H1 (cell line): ENCODE measurements around the gene CD69. TPM values are rescaled to one million over a fixed set of nuclear protein-coding genes. Genes with fewer than 3 reads are reported as not detected.
"Not testable (repeated sequence)": the region's sequence is repeated elsewhere in the genome, so short reads cannot be mapped to it uniquely, and the experiment has no call there.

Source experiments
- CTCF ChIA-PET: fragments of 300-600 bp; sonication (Branson Sonifier 250); formaldehyde crosslinking; loops from one replicate; lab custom pipeline; 2021; ENCODE audit not compliant: partially characterized antibody; lab: Charles Lee
- POLR2A ChIA-PET: fragments of 300-600 bp; sonication (Branson Sonifier 250); formaldehyde crosslinking; loops from one replicate; lab custom pipeline; 2021; ENCODE audit warnings: inconsistent platforms; ENCODE audit not compliant: partially characterized antibody; lab: Charles Lee
- DNase-seq, 2 experiments: peaks; one replicate each; pipeline versions ENCODE4 v3.0.0 to v3.0.0-alpha.2; 2010 to 2022; ENCODE audit warnings: low spot score in 2 of 2, low read depth in 1 of 2, mixed read lengths in 1 of 2
- FAIRE-seq: peaks from 2 replicates; lab custom pipeline; 2011; peaks lifted over from hg19 to GRCh38; lab: Jason Lieb, UNC
- H2AFZ ChIP-seq: 2 replicates; pipeline ENCODE4 v1.8.1; 2012; ENCODE audit warnings: low read length, inconsistent platforms
- H2AK5ac ChIP-seq: 2 replicates; pipeline ENCODE4 v1.6.1; 2013; ENCODE audit warnings: low read depth, low read length
- H2BK120ac ChIP-seq: replicated peaks from 2 replicates; pipeline ENCODE3; 2013; ENCODE audit warnings: low read depth, low read length, inconsistent platforms
- H2BK12ac ChIP-seq: 2 replicates; pipeline ENCODE4 v1.6.1; 2013; ENCODE audit warnings: low read depth, low read length
- H2BK15ac ChIP-seq: 2 replicates; pipeline ENCODE4 v1.6.1; 2013; ENCODE audit warnings: low read length
- H2BK20ac ChIP-seq: 2 replicates; pipeline ENCODE4 v1.6.1; 2013; ENCODE audit warnings: low read length
- H2BK5ac ChIP-seq: 2 replicates; pipeline ENCODE4 v1.6.1; 2013; ENCODE audit warnings: low read depth, low read length
- H3K14ac ChIP-seq: 2 replicates; pipeline ENCODE4 v1.6.1; 2013; ENCODE audit warnings: inconsistent platforms; ENCODE audit not compliant: insufficient read length
- H3K18ac ChIP-seq: 2 replicates; pipeline ENCODE4 v1.6.1; 2013; ENCODE audit warnings: low read length; ENCODE audit errors: extremely low read depth
- H3K23ac ChIP-seq: 2 replicates; pipeline ENCODE4 v1.6.1; 2013; ENCODE audit warnings: inconsistent platforms; ENCODE audit not compliant: insufficient read length
- H3K23me2 ChIP-seq: 2 replicates; pipeline ENCODE4 v1.6.1; 2013; ENCODE audit warnings: low read depth, low read length
- H3K27ac ChIP-seq: 2 replicates; pipeline ENCODE4 v1.6.1; 2011; ENCODE audit warnings: low read depth, low read length, inconsistent platforms
- H3K27me3 ChIP-seq, 4 experiments: replicated peaks in 1 of 4; 1 replicate in 1 of 4; 2 replicates in 3 of 4; pipeline versions ENCODE4 v1.6.1 to v1.8.1; 2011 to 2013; ENCODE audit warnings: low read length in 3 of 4, mild to moderate bottlenecking in 3 of 4, inconsistent platforms in 2 of 4, mixed read lengths in 2 of 4, moderate library complexity in 1 of 4; ENCODE audit not compliant: control insufficient read depth in 3 of 4, insufficient read depth in 3 of 4; ENCODE audit errors: extremely low read depth in 1 of 4
- H3K36me3 ChIP-seq, 4 experiments: 2 replicates each; pipeline versions ENCODE4 v1.6.1 to v1.8.1; 2011 to 2013; ENCODE audit warnings: mild to moderate bottlenecking in 4 of 4, low read length in 3 of 4, moderate library complexity in 2 of 4, control low read depth in 1 of 4, inconsistent platforms in 1 of 4; ENCODE audit not compliant: insufficient read depth in 4 of 4, control insufficient read depth in 2 of 4
- H3K4ac ChIP-seq: replicated peaks from 2 replicates; pipeline ENCODE3; 2013; ENCODE audit warnings: low read length, low read depth, mixed read lengths, inconsistent platforms; ENCODE audit not compliant: insufficient read length
- H3K4me1 ChIP-seq, 4 experiments: replicated peaks in 1 of 4; 1 replicate in 1 of 4; 2 replicates in 3 of 4; pipeline versions ENCODE4 v1.6.1 to v1.8.1; 2011 to 2013; ENCODE audit warnings: low read length in 3 of 4, inconsistent platforms in 2 of 4, mixed read lengths in 1 of 4; ENCODE audit not compliant: insufficient read depth in 4 of 4, control insufficient read depth in 3 of 4
- H3K4me2 ChIP-seq, 2 experiments: 2 replicates each; pipeline versions ENCODE4 v1.6.1 to v1.8.1; 2011 to 2013; ENCODE audit warnings: low read depth in 2 of 2, low read length in 2 of 2, control low read depth in 1 of 2, inconsistent platforms in 1 of 2, mild to moderate bottlenecking in 1 of 2; ENCODE audit not compliant: insufficient read depth in 1 of 2
- H3K4me3 ChIP-seq, 4 experiments: fragments of 200-600, 300-600 bp in 1 of 4; sonication (generic), shearing (Covaris generic), sonication (Bioruptor Twin) in 1 of 4; 2 replicates each; pipeline versions ENCODE4 v1.5.1 to v1.8.1; 2011 to 2016; ENCODE audit warnings: low read length in 4 of 4, low read depth in 3 of 4, control low read depth in 2 of 4, inconsistent platforms in 2 of 4, mild to moderate bottlenecking in 2 of 4, mixed read lengths in 1 of 4, moderate library complexity in 1 of 4; ENCODE audit not compliant: insufficient read depth in 2 of 4; ENCODE audit errors: extremely low read depth in 1 of 4
- H3K56ac ChIP-seq: replicated peaks from 2 replicates; pipeline ENCODE3; 2013; ENCODE audit warnings: low read depth, mild to moderate bottlenecking, mixed read lengths, low read length, inconsistent platforms; ENCODE audit not compliant: insufficient read length
- H3K79me1 ChIP-seq: 2 replicates; pipeline ENCODE4 v1.6.1; 2013; ENCODE audit warnings: low read depth, low read length, control low read depth
- H3K79me2 ChIP-seq, 2 experiments: 2 replicates each; pipeline versions ENCODE4 v1.6.1 to v1.8.1; 2012 to 2013; ENCODE audit warnings: low read length in 2 of 2, mild to moderate bottlenecking in 2 of 2, inconsistent platforms in 1 of 2; ENCODE audit not compliant: insufficient read depth in 2 of 2, control insufficient read depth in 1 of 2
- H3K9ac ChIP-seq, 4 experiments: replicated peaks in 1 of 4; 1 replicate in 1 of 4; 2 replicates in 3 of 4; pipeline versions ENCODE4 v1.6.1 to v1.8.1; 2011 to 2013; ENCODE audit warnings: low read depth in 3 of 4, low read length in 3 of 4, control low read depth in 2 of 4, mild to moderate bottlenecking in 2 of 4, moderate library complexity in 2 of 4, inconsistent platforms in 1 of 4; ENCODE audit errors: extremely low read depth in 1 of 4
- H3K9me3 ChIP-seq, 2 experiments: 2 replicates each; pipeline versions ENCODE4 v1.6.1 to v1.8.1; 2012 to 2013; ENCODE audit warnings: mild to moderate bottlenecking in 2 of 2, moderate library complexity in 2 of 2, control low read depth in 1 of 2, inconsistent platforms in 1 of 2, low read depth in 1 of 2, low read length in 1 of 2, mixed read lengths in 1 of 2; ENCODE audit not compliant: insufficient read depth in 2 of 2
- H4K20me1 ChIP-seq, 2 experiments: replicated peaks in 1 of 2; 2 replicates each; pipeline versions ENCODE3 to v1.8.1; 2011 to 2013; ENCODE audit warnings: inconsistent platforms in 2 of 2, low read length in 2 of 2, mild to moderate bottlenecking in 1 of 2; ENCODE audit not compliant: insufficient read depth in 2 of 2, control insufficient read depth in 1 of 2
- H4K5ac ChIP-seq: 2 replicates; pipeline ENCODE4 v1.6.1; 2013; ENCODE audit warnings: low read length, low read depth, mixed read lengths, inconsistent platforms; ENCODE audit not compliant: insufficient read length
- H4K8ac ChIP-seq: 2 replicates; pipeline ENCODE4 v1.8.0; 2013; ENCODE audit warnings: mild to moderate bottlenecking, moderate library complexity, low read length, inconsistent platforms; ENCODE audit not compliant: insufficient read depth; ENCODE audit errors: extremely low read depth
- H4K91ac ChIP-seq: replicated peaks from 2 replicates; pipeline ENCODE3; 2013; ENCODE audit warnings: low read length, mixed read lengths, inconsistent platforms; ENCODE audit not compliant: insufficient read length
- WGBS, 2 experiments: shearing (Covaris generic) in 1 of 2; methylation state at CpG; one replicate each; pipeline versions ENCODE4 v1.1.6 to v1.1.7; 2013 to 2015; ENCODE audit warnings: low lambda C conversion rate in 2 of 2, mixed read lengths in 2 of 2, inconsistent platforms in 1 of 2, low coverage in 1 of 2, missing lambda C conversion rate in 1 of 2; ENCODE audit not compliant: insufficient replicate concordance in 2 of 2, insufficient coverage in 1 of 2, insufficient read length in 1 of 2; ENCODE audit errors: extremely low coverage in 1 of 2, missing lambda C conversion rate in 1 of 2; 5-methylcytosine and 5-hydroxymethylcytosine counted together
- polyA plus RNA-seq, 7 experiments: library from polyadenylated mRNA; depleted of rRNA in 3 of 7; stranded (reverse) in 5 of 7; unstranded in 2 of 7; fragments of >200 nt in 5 of 7; fragments of 200-250 nt in 2 of 7; gene quantifications; 1 replicate in 5 of 7; 2 replicates in 1 of 7; 4 replicates in 1 of 7; pipeline versions ENCODE4 v1.2.1 to v1.2.3, GENCODE V29; 2011 to 2013; ENCODE audit warnings: missing spikeins in 2 of 7, mixed read lengths in 2 of 7
- total RNA-seq: library from RNA; stranded (reverse); fragmentation: NEBNext Ultra II Directional; extraction: Animal tissue kit (Norgen Biotek cat#: 25700); gene quantifications from 2 replicates; pipeline ENCODE4 v1.2.1, GENCODE V29; 2021

CD69 gene
- total and polyA plus RNA-seq, 2 of the 8 experiments (the other 6 are each of a cell fraction or from before 2014, with no cell fraction given) = not detected

GRCh38 chr12:9713032-9713558, 47.6 kb downstream of the CD69 start:
- H2BK15ac ChIP-seq, H3K56ac ChIP-seq, H2AK5ac ChIP-seq, CTCF ChIA-PET, H3K79me1 ChIP-seq, H3K23me2 ChIP-seq, H3K4me1 ChIP-seq, H3K27ac ChIP-seq, H3K4ac ChIP-seq, FAIRE-seq, H3K9ac ChIP-seq, H4K20me1 ChIP-seq, H3K9me3 ChIP-seq, H3K23ac ChIP-seq, DNase-seq, H3K14ac ChIP-seq, H4K91ac ChIP-seq, H3K4me3 ChIP-seq, H3K27me3 ChIP-seq, H3K79me2 ChIP-seq, H4K8ac ChIP-seq, H2BK120ac ChIP-seq, H2BK12ac ChIP-seq, H3K18ac ChIP-seq, H3K36me3 ChIP-seq, H2BK5ac ChIP-seq, H3K4me2 ChIP-seq, H4K5ac ChIP-seq, H2BK20ac ChIP-seq, H2AFZ ChIP-seq: not testable (repeated sequence)
- POLR2A ChIA-PET = interaction anchor here (2.5 kb wide), 1 partner anchor 13 kb away, joined by 6 read pairs; no protein-coding TSS in a partner anchor
- WGBS, 2 experiments = 85% methylated on average over 6 of the region's 6 CpGs; no CpG with 5 or more reads in 1 of the 2 experiments
